OCI-LY7 (cell line): ENCODE data around the gene PPP6R3. TPM values are rescaled to one million over a fixed set of nuclear protein-coding genes. Genes with fewer than 3 reads are reported as not detected.

Experiments
- BruUV-seq: library from RNA; stranded (reverse); fragments of 400-500 nt; replicated peaks from 2 replicates; lab custom pipeline; 2021; lab: Mats Ljungman, UMichigan
- CTCF ChIA-PET: fragments of 300-600 bp; sonication (Branson Sonifier 250); formaldehyde crosslinking; loops from one replicate; lab custom pipeline; 2022; ENCODE audit warnings: antibody characterized with exemption; ENCODE audit not compliant: unreplicated experiment; lab: Charles Lee
- POLR2A ChIA-PET: fragments of 300-600 bp; sonication (Branson Sonifier 250); formaldehyde crosslinking; loops from one replicate; lab custom pipeline; 2022; ENCODE audit warnings: antibody characterized with exemption; lab: Charles Lee
- DNase-seq: peaks from one replicate; pipeline ENCODE4 v3.0.0-alpha.2; 2015; ENCODE audit warnings: low spot score
- H2AFZ ChIP-seq: fragments of 200-600 bp; sonication (generic), shearing (Covaris generic); 2 replicates; pipeline ENCODE4 v1.6.1; 2014; ENCODE audit warnings: mild to moderate bottlenecking, antibody characterized with exemption, low read length, moderate library complexity
- H3K27ac ChIP-seq: fragments of 200-600 bp; sonication (generic); 2 replicates; pipeline ENCODE4 v1.5.1; 2014; ENCODE audit warnings: mixed run types, low read depth, mild to moderate bottlenecking, moderate library complexity, low read length, inconsistent platforms; ENCODE audit not compliant: poor library complexity, severe bottlenecking
- H3K36me3 ChIP-seq: fragments of 200-600 bp; sonication (generic); 2 replicates; pipeline ENCODE4 v1.6.1; 2014; ENCODE audit warnings: mild to moderate bottlenecking, antibody characterized with exemption, low read length, moderate library complexity, mixed read lengths; ENCODE audit not compliant: insufficient read depth
- H3K4me1 ChIP-seq: fragments of 200-600 bp; sonication (generic); 2 replicates; pipeline ENCODE4 v1.5.1; 2014; ENCODE audit warnings: mild to moderate bottlenecking, low read length; ENCODE audit not compliant: insufficient read depth, poor library complexity, severe bottlenecking
- H3K4me2 ChIP-seq: fragments of 200-600 bp; sonication (generic); 2 replicates; pipeline ENCODE4 v1.6.1; 2014; ENCODE audit warnings: mild to moderate bottlenecking, low read length
- H3K4me3 ChIP-seq: fragments of 200-600 bp; sonication (generic); 2 replicates; pipeline ENCODE4 v1.5.1; 2014; ENCODE audit warnings: mild to moderate bottlenecking, low read depth, low read length; ENCODE audit not compliant: poor library complexity, severe bottlenecking
- H3K79me2 ChIP-seq: fragments of 200-600 bp; sonication (generic); 2 replicates; pipeline ENCODE4 v1.6.1; 2016; ENCODE audit warnings: low read depth, mild to moderate bottlenecking, low read length, moderate library complexity, mixed read lengths; ENCODE audit not compliant: insufficient read depth
- H3K9me2 ChIP-seq: fragments of 200-600 bp; sonication (generic); 2 replicates; pipeline ENCODE4 v1.6.1; 2016; ENCODE audit warnings: mild to moderate bottlenecking, low read length, mixed read lengths; ENCODE audit not compliant: insufficient read depth
- H3K9me3 ChIP-seq: fragments of 200-600 bp; sonication (generic); 2 replicates; pipeline ENCODE4 v1.6.1; 2014; ENCODE audit warnings: mild to moderate bottlenecking, mixed run types, low read length, mixed read lengths
- H4K20me1 ChIP-seq: fragments of 200-600 bp; sonication (generic); 2 replicates; pipeline ENCODE4 v1.6.1; 2014; ENCODE audit warnings: mild to moderate bottlenecking, antibody characterized with exemption, low read length, moderate library complexity, mixed read lengths; ENCODE audit not compliant: insufficient read depth
- CTCF ChIP-seq: fragments of 200-600 bp; sonication (generic); conservative IDR thresholded peaks from 2 replicates; pipeline ENCODE4 v1.5.1; 2014; ENCODE audit warnings: mild to moderate bottlenecking, antibody characterized with exemption, low read length, moderate library complexity, mixed read lengths
- EZH2phosphoT487 ChIP-seq: fragments of 200-600 bp; sonication (generic); IDR thresholded peaks from 2 replicates; pipeline ENCODE4 v1.6.1; 2018; ENCODE audit warnings: low read depth, borderline replicate concordance, mild to moderate bottlenecking, mixed run types, antibody characterized with exemption, low read length, moderate library complexity, mixed read lengths
- intact Hi-C: fragments of 100-400 bp; cut with micrococcal nuclease; formaldehyde crosslinking; loops from one replicate; pipeline ENCODE4 v1.10.0; 2022; ENCODE audit not compliant: unreplicated experiment
- total RNA-seq, 2 experiments: library from RNA; depleted of rRNA in 1 of 2; stranded (reverse); fragments of >200 nt in 1 of 2; shearing (Covaris generic) in 1 of 2; gene quantifications; 2 replicates each; pipeline ENCODE4 v1.2.3, GENCODE V29; 2014 to 2022

The PPP6R3 gene
- total RNA-seq, 2 experiments from 2014 or later: 122 to 151 TPM

GRCh38 chr11:68467201-68467834 is 6.8 kb downstream of the PPP6R3 start:
- Histone ChIP-seq H2AFZ (no peak overlapping the region), H4K20me1 (peaks cover 50% of the 10 kb centered on the region), H3K4me1 (peaks cover 57% of the 10 kb centered on the region), H3K4me2 (peak overlapping the region; percentile 52), H3K9me3 (no peaks in the 10 kb centered on the region), H3K27ac (no peak overlapping the region), H3K4me3 (no peak overlapping the region), H3K36me3 (peaks cover 84% of the 10 kb centered on the region), H3K79me2 (peaks cover 100% of the 10 kb centered on the region), H3K9me2 (no peaks in the 10 kb centered on the region)
- DNase-seq: no peak
- CTCF ChIA-PET: no interaction called here
- POLR2A ChIA-PET: interaction anchor here (1.3 kb wide), 1 partner anchor 38 kb away, joined by 3 read pairs; no protein-coding TSS in a partner anchor
- TF ChIP-seq CTCF: no peak
- TF ChIP-seq EZH2phosphoT487: no peak
- no TSS peak for BruUV-seq
- intact Hi-C loops: no loop called here

DNA sequence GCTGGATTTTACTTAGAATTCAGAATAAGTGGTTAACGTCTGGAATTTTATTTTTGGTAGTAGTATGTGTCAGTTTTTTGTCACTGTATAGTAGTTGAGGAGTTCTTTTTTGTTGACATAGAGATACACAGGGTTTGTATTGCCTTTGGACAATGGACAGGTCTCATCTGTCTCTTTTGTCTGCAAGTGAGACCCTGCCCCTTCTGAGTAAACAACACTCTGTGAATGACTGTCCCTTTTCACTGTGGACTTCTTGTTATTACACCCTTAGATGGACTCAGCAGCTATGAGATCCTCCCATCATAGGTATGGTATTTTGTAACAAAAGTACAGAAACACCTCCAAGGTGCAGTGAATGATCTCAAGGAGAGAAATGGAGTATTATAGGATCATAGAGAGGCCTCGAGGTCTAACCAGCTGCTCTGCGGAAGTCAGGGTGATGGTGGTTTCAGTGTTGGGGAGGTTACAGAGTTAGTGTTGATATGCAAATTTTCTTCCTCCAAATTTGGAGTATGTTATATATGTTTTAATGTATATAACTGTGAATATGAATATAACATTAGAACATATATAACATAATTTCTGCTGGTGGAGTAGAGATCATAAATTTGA is 7.8 kb downstream of the PPP6R3 start:
- H4K20me1 ChIP-seq: peaks cover 48% of the 10 kb centered on the region

More for the DNA sequence above, 7.8 kb downstream of the PPP6R3 start:
- no TSS peak for BruUV-seq
- peaks cover 87% of the 10 kb centered on the region for H3K36me3 ChIP-seq
- H3K4me2 ChIP-seq: peak overlapping the region; percentile 52
- POLR2A ChIA-PET: interaction anchor here (0.5 to 1.3 kb wide), 2 partner anchors 37 to 236 kb away, joined by 3 to 5 read pairs; no protein-coding TSS in a partner anchor
- peaks cover 47% of the 10 kb centered on the region for H3K4me1 ChIP-seq
- H3K9me2 ChIP-seq: no peaks in the 10 kb centered on the region
- H2AFZ ChIP-seq: no peak overlapping the region
- H3K27ac ChIP-seq: peak overlapping the region; percentile 16
- DNase-seq: peak; percentile 29
- H3K9me3 ChIP-seq: no peaks in the 10 kb centered on the region; the same call in 1 of the 2 replicates
- intact Hi-C loops: no loop called here
- peak overlapping the region; percentile 18 for H3K4me3 ChIP-seq
- H3K79me2 ChIP-seq: peaks cover 100% of the 10 kb centered on the region
- TF ChIP-seq CTCF (no peak), EZH2phosphoT487 (no peak)
- CTCF ChIA-PET: no interaction called here
